Nephron progenitor cell (in vitro differentiated cells): Measurements from ENCODE around the gene SPANXN3.
"Not testable (repeated sequence)": the region's sequence is repeated elsewhere in the genome, so short reads cannot be mapped to it uniquely, and the experiment has no call there.

Source experiments
- DNase-seq: peaks from one replicate; pipeline ENCODE4 v3.0.0; 2021
- H3K27ac Mint-ChIP-seq: 2 replicates; pipeline ENCODE4 v1.8.0; 2021; ENCODE audit warnings: mild to moderate bottlenecking, moderate library complexity, mixed read lengths
- H3K27me3 Mint-ChIP-seq: 2 replicates; pipeline ENCODE4 v1.8.0; 2021; ENCODE audit warnings: mild to moderate bottlenecking, low read depth, mixed read lengths; ENCODE audit not compliant: poor library complexity
- H3K36me3 Mint-ChIP-seq: 2 replicates; pipeline ENCODE4 v1.8.0; 2021; ENCODE audit warnings: low read depth, mixed read lengths
- H3K4me1 Mint-ChIP-seq: 2 replicates; pipeline ENCODE4 v1.8.0; 2021; ENCODE audit warnings: mixed read lengths
- H3K4me3 Mint-ChIP-seq: 2 replicates; pipeline ENCODE4 v1.8.0; 2021; ENCODE audit warnings: mild to moderate bottlenecking, moderate library complexity, mixed read lengths
- H3K9me3 Mint-ChIP-seq: 2 replicates; pipeline ENCODE4 v1.8.0; 2021; ENCODE audit warnings: mild to moderate bottlenecking, moderate library complexity, mixed read lengths
- TF ChIP-seq, protein P1 (sequence below): fragments of 200-600 bp; sonication (generic); IDR thresholded peaks from 2 replicates; pipeline ENCODE4 v1.5.0; 2021; ENCODE audit warnings: antibody characterized with exemption

The SPANXN3 gene

DNA sequence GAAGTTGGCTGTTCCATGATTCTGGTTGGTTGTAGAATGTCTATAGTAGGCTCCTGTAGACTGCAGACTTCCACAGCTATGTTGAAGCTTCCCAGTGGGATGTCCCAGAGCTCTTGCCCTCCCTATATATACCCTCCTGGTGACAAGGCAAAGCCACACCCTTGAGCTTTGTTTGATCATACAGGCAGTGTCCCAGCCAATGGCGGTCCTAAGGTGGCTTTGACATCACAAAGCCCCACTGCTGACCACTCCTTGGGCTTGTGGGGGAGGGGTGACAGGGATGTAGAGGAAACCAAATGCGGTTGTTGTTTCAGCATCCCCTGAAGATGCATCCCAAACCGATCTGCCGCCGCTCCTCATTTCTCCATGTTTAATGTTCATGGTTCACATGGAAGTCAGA is at the start of gene SPANXN3:
TSS of gene SPANXN3 (minus strand) at position 101 of the 400 bp plus-strand sequence. CDS start at position 17, 84 bp downstream.
- H3K36me3 Mint-ChIP-seq, H3K27ac Mint-ChIP-seq, H3K4me3 Mint-ChIP-seq, DNase-seq, H3K27me3 Mint-ChIP-seq: not testable (repeated sequence)
- peaks cover 60% of the 10 kb centered on the region for H3K9me3 Mint-ChIP-seq
- peaks cover 16% of the 10 kb centered on the region for H3K4me1 Mint-ChIP-seq

DNA sequence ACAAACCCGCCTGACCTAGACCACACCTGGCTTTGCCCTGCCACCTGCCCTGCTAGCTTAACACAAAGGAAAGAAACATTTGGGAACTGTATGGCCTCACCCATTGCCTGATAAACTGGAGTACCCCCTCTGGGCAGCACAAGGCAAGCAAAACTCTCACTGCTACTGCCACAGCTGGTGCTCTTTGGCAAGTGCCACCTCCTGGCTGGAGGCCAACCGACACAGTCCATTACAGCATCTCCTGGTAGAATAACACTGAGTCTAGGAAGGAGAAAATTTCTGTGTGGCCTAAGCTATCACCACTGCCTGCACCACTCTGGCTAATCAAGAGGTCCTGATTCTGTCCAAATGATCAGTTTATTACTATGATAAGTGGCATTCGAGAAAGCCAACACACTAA is 18.9 kb upstream of the SPANXN3 start:
- Mint-ChIP-seq H3K9me3 (peaks cover 75% of the 10 kb centered on the region), H3K36me3 (no peaks in the 10 kb centered on the region), H3K27ac (no peak overlapping the region), H3K27me3 (peaks cover 5% of the 10 kb centered on the region), H3K4me3 (no peak overlapping the region), H3K4me1 (no peaks in the 10 kb centered on the region)
- no peak for DNase-seq
- TF ChIP-seq, protein P1, sequence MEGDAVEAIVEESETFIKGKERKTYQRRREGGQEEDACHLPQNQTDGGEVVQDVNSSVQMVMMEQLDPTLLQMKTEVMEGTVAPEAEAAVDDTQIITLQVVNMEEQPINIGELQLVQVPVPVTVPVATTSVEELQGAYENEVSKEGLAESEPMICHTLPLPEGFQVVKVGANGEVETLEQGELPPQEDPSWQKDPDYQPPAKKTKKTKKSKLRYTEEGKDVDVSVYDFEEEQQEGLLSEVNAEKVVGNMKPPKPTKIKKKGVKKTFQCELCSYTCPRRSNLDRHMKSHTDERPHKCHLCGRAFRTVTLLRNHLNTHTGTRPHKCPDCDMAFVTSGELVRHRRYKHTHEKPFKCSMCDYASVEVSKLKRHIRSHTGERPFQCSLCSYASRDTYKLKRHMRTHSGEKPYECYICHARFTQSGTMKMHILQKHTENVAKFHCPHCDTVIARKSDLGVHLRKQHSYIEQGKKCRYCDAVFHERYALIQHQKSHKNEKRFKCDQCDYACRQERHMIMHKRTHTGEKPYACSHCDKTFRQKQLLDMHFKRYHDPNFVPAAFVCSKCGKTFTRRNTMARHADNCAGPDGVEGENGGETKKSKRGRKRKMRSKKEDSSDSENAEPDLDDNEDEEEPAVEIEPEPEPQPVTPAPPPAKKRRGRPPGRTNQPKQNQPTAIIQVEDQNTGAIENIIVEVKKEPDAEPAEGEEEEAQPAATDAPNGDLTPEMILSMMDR, result no peak

GRCh38 chrX:143502196-143502595 is 15.1 kb downstream of the SPANXN3 start:
- not testable (repeated sequence) for H3K4me3 Mint-ChIP-seq, H3K27ac Mint-ChIP-seq, H3K36me3 Mint-ChIP-seq, H3K27me3 Mint-ChIP-seq, DNase-seq, H3K4me1 Mint-ChIP-seq
- H3K9me3 Mint-ChIP-seq, result peaks cover 51% of the 10 kb centered on the region

GRCh38 chrX:143500751-143501150 is 16.5 kb downstream of the SPANXN3 start:
- Mint-ChIP-seq H3K27ac (no peak overlapping the region), H3K27me3 (peaks cover 2% of the 10 kb centered on the region), H3K4me1 (peaks cover 4% of the 10 kb centered on the region), H3K36me3 (peaks cover 13% of the 10 kb centered on the region), H3K4me3 (no peak overlapping the region), H3K9me3 (peaks cover 63% of the 10 kb centered on the region)
- TF ChIP-seq, protein P1, result no peak
- DNase-seq, result no peak

GRCh38 chrX:143486105-143486504 is 31.2 kb downstream of the SPANXN3 start:
- H3K4me3 Mint-ChIP-seq, result no peak overlapping the region
- H3K4me1 Mint-ChIP-seq, result no peaks in the 10 kb centered on the region
- no peaks in the 10 kb centered on the region for H3K27me3 Mint-ChIP-seq
- no peak for DNase-seq
- H3K36me3 Mint-ChIP-seq, result no peaks in the 10 kb centered on the region
- TF ChIP-seq, protein P1, result no peak
- H3K9me3 Mint-ChIP-seq, result peaks cover 22% of the 10 kb centered on the region
- H3K27ac Mint-ChIP-seq, result no peak overlapping the region

GRCh38 chrX:143476751-143477150 is 40.5 kb downstream of the SPANXN3 start:
- TF ChIP-seq, protein P1, result no peak
- no peaks in the 10 kb centered on the region for H3K36me3 Mint-ChIP-seq
- DNase-seq, result no peak
- no peak overlapping the region for H3K27ac Mint-ChIP-seq
- H3K4me1 Mint-ChIP-seq, result no peaks in the 10 kb centered on the region
- H3K4me3 Mint-ChIP-seq, result no peak overlapping the region
- no peaks in the 10 kb centered on the region for H3K27me3 Mint-ChIP-seq
- H3K9me3 Mint-ChIP-seq, result peaks cover 33% of the 10 kb centered on the region

DNA sequence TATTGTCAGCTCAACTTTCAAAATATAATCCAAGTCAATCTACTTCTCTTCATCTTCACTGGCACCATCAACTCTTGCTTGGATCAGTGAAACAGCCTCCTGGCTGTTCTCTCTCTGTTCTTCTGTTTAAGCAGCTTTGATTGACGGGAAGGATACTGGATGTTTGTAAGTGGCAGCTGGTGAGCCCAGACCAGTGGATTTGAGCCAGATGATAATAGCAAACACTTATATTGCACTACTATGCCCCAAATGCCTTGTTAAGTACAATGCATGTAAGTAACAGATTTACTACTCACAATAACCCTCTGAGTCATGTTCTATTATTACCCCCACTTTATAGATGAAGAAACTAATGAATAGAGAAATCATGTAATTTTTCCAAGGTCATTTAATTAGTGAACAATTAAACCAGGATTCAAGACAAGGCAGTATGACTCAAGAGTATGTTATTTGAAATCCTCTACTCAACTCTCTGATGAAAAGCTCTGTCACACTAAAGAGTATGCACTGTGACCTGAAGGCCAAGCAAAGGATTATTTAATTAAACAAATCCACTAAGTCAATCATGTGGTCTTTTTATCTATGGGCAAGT is 44.8 kb downstream of the SPANXN3 start:
- H3K4me3 Mint-ChIP-seq, result no peak overlapping the region
- no peaks in the 10 kb centered on the region for H3K4me1 Mint-ChIP-seq
- no peak for DNase-seq
- no peaks in the 10 kb centered on the region for H3K27me3 Mint-ChIP-seq
- no peaks in the 10 kb centered on the region for H3K36me3 Mint-ChIP-seq
- TF ChIP-seq, protein P1, result no peak
- no peak overlapping the region for H3K27ac Mint-ChIP-seq
- H3K9me3 Mint-ChIP-seq, result peaks cover 41% of the 10 kb centered on the region
